K562 (cell line): ENCODE data around the gene NDUFB8. TPM values are rescaled to one million over a fixed set of nuclear protein-coding genes. Genes with fewer than 3 reads are reported as not detected.
A peak's percentile ranks its signal among the peaks of the same experiment; 100 is the strongest.

Experiments used
- DPF2 ChIP-seq: fragments of 450-650 bp; IDR thresholded peaks from 2 replicates; pipeline ENCODE4 v1.6.1; 2016
- NCOA4 ChIP-seq: fragments of 450-650 bp; IDR thresholded peaks from 2 replicates; pipeline ENCODE4 v1.6.1; 2018; ENCODE audit warnings: mild to moderate bottlenecking; ENCODE audit not compliant: partially characterized antibody
- NFATC3 ChIP-seq: fragments of 450-650 bp; IDR thresholded peaks from 2 replicates; pipeline ENCODE4 v1.6.1; 2017; ENCODE audit warnings: mild to moderate bottlenecking
- U2AF2 ChIP-seq: fragments of 200-400 bp; formaldehyde crosslinking; optimal IDR thresholded peaks from 2 replicates; pipeline ENCODE3; 2017; ENCODE audit warnings: low read depth, mild to moderate bottlenecking, low read length
- ZKSCAN3 ChIP-seq: fragments of 250-450 bp; sonication (Bioruptor Pico); IDR thresholded peaks from 2 replicates; pipeline ENCODE4 v1.4.0; 2020
- ZNF217 ChIP-seq: sonication (generic); formaldehyde crosslinking; IDR thresholded peaks from 2 replicates; pipeline ENCODE4 v1.8.0; 2022; ENCODE audit warnings: mild to moderate bottlenecking, missing genetic modification reagents
- ZNF444 ChIP-seq: fragments of 250-450 bp; sonication (Bioruptor Pico); IDR thresholded peaks from 2 replicates; pipeline ENCODE4 v1.4.0; 2020; ENCODE audit warnings: mild to moderate bottlenecking, moderate library complexity
- ZNF785 ChIP-seq: fragments of 250-450 bp; sonication (Bioruptor Pico); IDR thresholded peaks from 2 replicates; pipeline ENCODE4 v1.4.0; 2020; ENCODE audit warnings: mild to moderate bottlenecking
- polyA plus RNA-seq, 8 experiments: library from polyadenylated mRNA; depleted of rRNA in 4 of 8; stranded (reverse) in 5 of 8; unstranded in 3 of 8; fragments of >200 nt; fragmentation: Nextera tagmentation in 2 of 8; fragmentation: Illumina TruSeq in 1 of 8; extraction: Ambion mirVana in 2 of 8; extraction: Trizol in 1 of 8; gene quantifications; 2 replicates each; pipeline versions ENCODE4 v1.2.1 to v1.2.3, GENCODE V29; 2011 to 2014; ENCODE audit warnings: inconsistent platforms in 1 of 8, missing spikeins in 1 of 8
- total RNA-seq, 7 experiments: library from RNA; depleted of rRNA in 6 of 7; stranded (reverse); fragments of >200 nt in 6 of 7; fragmentation: Illumina TruSeq in 2 of 7; extraction: Trizol in 2 of 7; gene quantifications; 2 replicates each; pipeline versions ENCODE4 v1.2.1 to v1.2.3, GENCODE V29; 2011 to 2021; ENCODE audit warnings: low replicate concordance in 1 of 7
- TF ChIP-seq, protein P1 (sequence below): fragments of 200-600 bp; sonication (generic); IDR thresholded peaks from one replicate; pipeline ENCODE4 v1.6.1; 2012; ENCODE audit warnings: mild to moderate bottlenecking, low read depth, low read length, inconsistent platforms
- TF ChIP-seq, protein P2 (sequence below): sonication (generic); formaldehyde crosslinking; IDR thresholded peaks from 2 replicates; pipeline ENCODE4 v1.8.1; 2023; ENCODE audit warnings: mild to moderate bottlenecking, missing genetic modification reagents
- TF ChIP-seq, protein P3 (sequence below): IDR thresholded peaks from 2 replicates; pipeline ENCODE4 v1.6.1; 2016; ENCODE audit warnings: missing genetic modification characterization, missing compliant biosample characterization
- TF ChIP-seq, protein P4 (sequence below), 2 experiments: fragments of 450-650 bp in 1 of 2; sonication (generic) in 1 of 2; formaldehyde crosslinking in 1 of 2; IDR thresholded peaks in 1 of 2; conservative IDR thresholded peaks in 1 of 2; 2 replicates each; pipeline versions ENCODE4 v1.6.1 to v1.8.1; 2016 to 2023; ENCODE audit warnings: mild to moderate bottlenecking in 2 of 2, moderate library complexity in 2 of 2, inconsistent platforms in 1 of 2, missing genetic modification reagents in 1 of 2

NDUFB8 gene
- total and polyA plus RNA-seq, 9 of the 15 experiments (the other 6 are each of a cell fraction or from before 2014, with no cell fraction given), result 131 to 360 (median 199) TPM

DNA sequence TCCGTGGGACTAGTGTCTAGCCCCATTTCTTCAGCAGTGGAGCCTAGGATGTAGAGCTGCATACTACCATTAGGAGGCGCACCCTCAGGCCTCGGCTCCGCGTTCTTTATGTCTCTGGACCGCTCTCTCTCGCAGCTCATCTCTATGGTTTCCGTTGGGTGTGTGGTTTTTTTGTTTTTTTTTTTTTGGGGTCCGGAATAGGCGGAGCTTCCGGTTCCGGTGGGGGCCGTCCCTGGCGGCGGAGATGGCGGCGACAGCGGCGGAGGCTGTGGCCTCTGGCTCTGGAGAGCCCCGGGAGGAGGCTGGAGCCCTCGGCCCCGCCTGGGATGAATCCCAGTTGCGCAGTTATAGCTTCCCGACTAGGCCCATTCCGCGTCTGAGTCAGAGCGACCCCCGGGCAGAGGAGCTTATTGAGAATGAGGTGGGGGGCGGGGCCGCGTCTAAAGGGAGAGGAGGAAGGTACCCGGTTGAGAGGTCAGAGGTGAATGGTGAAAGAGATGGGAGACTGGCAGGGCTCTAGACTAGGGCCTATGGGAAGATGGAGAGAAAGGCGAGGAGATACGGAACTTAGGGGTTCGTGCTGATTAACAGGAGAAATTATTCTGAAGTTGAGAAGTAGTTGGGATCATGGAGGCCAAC, 6.2 kb upstream of the NDUFB8 start, which contains the start of gene HIF1AN (continued):
- TF ChIP-seq, protein P1, sequence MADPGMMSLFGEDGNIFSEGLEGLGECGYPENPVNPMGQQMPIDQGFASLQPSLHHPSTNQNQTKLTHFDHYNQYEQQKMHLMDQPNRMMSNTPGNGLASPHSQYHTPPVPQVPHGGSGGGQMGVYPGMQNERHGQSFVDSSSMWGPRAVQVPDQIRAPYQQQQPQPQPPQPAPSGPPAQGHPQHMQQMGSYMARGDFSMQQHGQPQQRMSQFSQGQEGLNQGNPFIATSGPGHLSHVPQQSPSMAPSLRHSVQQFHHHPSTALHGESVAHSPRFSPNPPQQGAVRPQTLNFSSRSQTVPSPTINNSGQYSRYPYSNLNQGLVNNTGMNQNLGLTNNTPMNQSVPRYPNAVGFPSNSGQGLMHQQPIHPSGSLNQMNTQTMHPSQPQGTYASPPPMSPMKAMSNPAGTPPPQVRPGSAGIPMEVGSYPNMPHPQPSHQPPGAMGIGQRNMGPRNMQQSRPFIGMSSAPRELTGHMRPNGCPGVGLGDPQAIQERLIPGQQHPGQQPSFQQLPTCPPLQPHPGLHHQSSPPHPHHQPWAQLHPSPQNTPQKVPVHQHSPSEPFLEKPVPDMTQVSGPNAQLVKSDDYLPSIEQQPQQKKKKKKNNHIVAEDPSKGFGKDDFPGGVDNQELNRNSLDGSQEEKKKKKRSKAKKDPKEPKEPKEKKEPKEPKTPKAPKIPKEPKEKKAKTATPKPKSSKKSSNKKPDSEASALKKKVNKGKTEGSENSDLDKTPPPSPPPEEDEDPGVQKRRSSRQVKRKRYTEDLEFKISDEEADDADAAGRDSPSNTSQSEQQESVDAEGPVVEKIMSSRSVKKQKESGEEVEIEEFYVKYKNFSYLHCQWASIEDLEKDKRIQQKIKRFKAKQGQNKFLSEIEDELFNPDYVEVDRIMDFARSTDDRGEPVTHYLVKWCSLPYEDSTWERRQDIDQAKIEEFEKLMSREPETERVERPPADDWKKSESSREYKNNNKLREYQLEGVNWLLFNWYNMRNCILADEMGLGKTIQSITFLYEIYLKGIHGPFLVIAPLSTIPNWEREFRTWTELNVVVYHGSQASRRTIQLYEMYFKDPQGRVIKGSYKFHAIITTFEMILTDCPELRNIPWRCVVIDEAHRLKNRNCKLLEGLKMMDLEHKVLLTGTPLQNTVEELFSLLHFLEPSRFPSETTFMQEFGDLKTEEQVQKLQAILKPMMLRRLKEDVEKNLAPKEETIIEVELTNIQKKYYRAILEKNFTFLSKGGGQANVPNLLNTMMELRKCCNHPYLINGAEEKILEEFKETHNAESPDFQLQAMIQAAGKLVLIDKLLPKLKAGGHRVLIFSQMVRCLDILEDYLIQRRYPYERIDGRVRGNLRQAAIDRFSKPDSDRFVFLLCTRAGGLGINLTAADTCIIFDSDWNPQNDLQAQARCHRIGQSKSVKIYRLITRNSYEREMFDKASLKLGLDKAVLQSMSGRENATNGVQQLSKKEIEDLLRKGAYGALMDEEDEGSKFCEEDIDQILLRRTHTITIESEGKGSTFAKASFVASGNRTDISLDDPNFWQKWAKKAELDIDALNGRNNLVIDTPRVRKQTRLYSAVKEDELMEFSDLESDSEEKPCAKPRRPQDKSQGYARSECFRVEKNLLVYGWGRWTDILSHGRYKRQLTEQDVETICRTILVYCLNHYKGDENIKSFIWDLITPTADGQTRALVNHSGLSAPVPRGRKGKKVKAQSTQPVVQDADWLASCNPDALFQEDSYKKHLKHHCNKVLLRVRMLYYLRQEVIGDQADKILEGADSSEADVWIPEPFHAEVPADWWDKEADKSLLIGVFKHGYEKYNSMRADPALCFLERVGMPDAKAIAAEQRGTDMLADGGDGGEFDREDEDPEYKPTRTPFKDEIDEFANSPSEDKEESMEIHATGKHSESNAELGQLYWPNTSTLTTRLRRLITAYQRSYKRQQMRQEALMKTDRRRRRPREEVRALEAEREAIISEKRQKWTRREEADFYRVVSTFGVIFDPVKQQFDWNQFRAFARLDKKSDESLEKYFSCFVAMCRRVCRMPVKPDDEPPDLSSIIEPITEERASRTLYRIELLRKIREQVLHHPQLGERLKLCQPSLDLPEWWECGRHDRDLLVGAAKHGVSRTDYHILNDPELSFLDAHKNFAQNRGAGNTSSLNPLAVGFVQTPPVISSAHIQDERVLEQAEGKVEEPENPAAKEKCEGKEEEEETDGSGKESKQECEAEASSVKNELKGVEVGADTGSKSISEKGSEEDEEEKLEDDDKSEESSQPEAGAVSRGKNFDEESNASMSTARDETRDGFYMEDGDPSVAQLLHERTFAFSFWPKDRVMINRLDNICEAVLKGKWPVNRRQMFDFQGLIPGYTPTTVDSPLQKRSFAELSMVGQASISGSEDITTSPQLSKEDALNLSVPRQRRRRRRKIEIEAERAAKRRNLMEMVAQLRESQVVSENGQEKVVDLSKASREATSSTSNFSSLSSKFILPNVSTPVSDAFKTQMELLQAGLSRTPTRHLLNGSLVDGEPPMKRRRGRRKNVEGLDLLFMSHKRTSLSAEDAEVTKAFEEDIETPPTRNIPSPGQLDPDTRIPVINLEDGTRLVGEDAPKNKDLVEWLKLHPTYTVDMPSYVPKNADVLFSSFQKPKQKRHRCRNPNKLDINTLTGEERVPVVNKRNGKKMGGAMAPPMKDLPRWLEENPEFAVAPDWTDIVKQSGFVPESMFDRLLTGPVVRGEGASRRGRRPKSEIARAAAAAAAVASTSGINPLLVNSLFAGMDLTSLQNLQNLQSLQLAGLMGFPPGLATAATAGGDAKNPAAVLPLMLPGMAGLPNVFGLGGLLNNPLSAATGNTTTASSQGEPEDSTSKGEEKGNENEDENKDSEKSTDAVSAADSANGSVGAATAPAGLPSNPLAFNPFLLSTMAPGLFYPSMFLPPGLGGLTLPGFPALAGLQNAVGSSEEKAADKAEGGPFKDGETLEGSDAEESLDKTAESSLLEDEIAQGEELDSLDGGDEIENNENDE, result no peak
- TF ChIP-seq, protein P2, sequence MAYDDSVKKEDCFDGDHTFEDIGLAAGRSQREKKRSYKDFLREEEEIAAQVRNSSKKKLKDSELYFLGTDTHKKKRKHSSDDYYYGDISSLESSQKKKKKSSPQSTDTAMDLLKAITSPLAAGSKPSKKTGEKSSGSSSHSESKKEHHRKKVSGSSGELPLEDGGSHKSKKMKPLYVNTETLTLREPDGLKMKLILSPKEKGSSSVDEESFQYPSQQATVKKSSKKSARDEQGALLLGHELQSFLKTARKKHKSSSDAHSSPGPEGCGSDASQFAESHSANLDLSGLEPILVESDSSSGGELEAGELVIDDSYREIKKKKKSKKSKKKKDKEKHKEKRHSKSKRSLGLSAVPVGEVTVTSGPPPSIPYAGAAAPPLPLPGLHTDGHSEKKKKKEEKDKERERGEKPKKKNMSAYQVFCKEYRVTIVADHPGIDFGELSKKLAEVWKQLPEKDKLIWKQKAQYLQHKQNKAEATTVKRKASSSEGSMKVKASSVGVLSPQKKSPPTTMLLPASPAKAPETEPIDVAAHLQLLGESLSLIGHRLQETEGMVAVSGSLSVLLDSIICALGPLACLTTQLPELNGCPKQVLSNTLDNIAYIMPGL, result no peak
- TF ChIP-seq NCOA4 (no peak), ZNF217 (no peak), U2AF2 (no peak), ZNF444 (CRISPR knock-in tag) (no peak), ZKSCAN3 (CRISPR knock-in tag) (no peak), DPF2 (0 out of 2 replicates have a peak, but pooled peaks have one; percentile 21), ZNF785 (CRISPR knock-in tag) (no peak), NFATC3 (no peak)
- TF ChIP-seq, protein P3, sequence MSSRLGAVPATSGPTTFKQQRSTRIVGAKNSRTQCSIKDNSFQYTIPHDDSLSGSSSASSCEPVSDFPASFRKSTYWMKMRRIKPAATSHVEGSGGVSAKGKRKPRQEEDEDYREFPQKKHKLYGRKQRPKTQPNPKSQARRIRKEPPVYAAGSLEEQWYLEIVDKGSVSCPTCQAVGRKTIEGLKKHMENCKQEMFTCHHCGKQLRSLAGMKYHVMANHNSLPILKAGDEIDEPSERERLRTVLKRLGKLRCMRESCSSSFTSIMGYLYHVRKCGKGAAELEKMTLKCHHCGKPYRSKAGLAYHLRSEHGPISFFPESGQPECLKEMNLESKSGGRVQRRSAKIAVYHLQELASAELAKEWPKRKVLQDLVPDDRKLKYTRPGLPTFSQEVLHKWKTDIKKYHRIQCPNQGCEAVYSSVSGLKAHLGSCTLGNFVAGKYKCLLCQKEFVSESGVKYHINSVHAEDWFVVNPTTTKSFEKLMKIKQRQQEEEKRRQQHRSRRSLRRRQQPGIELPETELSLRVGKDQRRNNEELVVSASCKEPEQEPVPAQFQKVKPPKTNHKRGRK, result no peak
- TF ChIP-seq, protein P4, sequence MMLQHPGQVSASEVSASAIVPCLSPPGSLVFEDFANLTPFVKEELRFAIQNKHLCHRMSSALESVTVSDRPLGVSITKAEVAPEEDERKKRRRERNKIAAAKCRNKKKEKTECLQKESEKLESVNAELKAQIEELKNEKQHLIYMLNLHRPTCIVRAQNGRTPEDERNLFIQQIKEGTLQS (IDR thresholded peaks at IDR 0.05), result no peak
- TF ChIP-seq, protein P4 (CRISPR knock-in tag; conservative IDR thresholded peaks at IDR 0.05), result no peak
